Subcutaneous adipose tissue (tissue), 4 donors: ENCODE data around the gene OPCML. TPM values are rescaled to one million over a fixed set of nuclear protein-coding genes. Genes with fewer than 3 reads are reported as not detected.

ENCODE experiments used
- CTCF ChIP-seq: fragments of 450-650 bp; IDR thresholded peaks from one replicate; pipeline ENCODE4 v1.5.1; 2016; ENCODE audit warnings: low read depth, mild to moderate bottlenecking, control low read depth, antibody characterized with exemption, moderate library complexity
- total RNA-seq, 4 donors: library from RNA; depleted of rRNA; stranded (reverse); fragments of >200 nt; gene quantifications; one replicate each; pipeline ENCODE4 v1.1.0, GENCODE V29; 2016

The OPCML gene
- total RNA-seq, 4 donors from 2014 or later, result under 0.01 TPM; not detected in 3

DNA sequence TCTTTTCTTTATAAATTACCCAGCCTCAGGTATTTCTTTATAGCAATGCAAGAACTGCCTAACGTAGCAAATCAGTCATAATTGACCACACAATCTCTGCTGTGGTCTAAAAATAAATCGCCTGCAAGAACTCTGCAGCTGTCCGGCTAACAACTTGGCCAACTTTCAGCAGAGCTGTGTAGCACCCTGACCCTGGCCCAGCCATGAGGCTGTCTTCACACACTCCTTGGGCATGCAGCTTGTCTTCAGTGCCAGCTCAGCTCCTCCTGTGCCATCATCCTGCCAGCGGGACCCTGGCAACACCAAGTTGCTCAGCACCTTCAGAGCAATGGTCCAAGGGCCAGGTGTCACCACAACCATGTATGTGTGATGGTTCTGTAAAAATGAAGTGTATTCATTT, 355.6 kb downstream of the OPCML start:
- no peak for TF ChIP-seq CTCF

DNA sequence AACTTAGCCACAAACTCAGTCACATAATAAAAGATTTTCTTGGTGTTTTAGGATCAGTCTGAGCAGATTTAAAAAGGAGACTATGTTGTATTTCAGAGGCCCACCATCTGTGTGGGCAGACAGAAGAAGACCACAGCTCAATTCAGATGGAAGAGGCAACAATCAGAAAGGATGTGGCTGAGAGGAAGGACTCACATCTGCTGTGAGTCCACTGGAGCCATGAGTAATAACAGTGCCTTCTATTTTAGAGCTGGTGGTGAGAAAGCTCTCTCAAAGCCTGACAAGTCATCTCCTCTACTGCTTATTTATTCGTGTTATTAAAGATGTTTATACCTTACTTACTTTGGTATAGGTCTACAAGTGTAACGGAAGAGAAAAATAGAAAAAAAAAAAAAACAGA, 357.2 kb downstream of the OPCML start:
- no peak for TF ChIP-seq CTCF

- TF ChIP-seq CTCF, result no peak
Observed at GRCh38 chr11:133173810-133174412, 358.4 kb downstream of the OPCML start.

DNA sequence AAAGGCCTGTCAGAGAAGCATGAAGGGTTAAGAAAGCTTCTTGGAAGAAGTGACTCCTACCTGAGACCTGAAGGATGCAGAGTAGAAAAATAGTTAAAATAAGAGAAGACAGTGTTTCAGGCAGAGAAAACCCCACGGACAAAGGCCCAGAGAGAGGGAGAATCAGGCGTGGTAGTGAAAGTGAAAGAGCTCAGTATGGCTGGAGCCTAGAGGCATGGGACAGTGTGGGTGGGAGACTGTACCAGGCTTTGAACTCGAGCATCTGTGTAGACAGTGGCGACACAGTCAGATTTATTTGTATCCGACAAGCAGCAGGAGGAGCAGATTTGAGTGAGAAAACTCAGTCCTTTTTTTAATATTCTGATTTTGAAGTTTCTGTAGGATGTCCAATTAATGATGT, 360.0 kb downstream of the OPCML start:
- TF ChIP-seq CTCF, result no peak

- no peak for TF ChIP-seq CTCF
Observed at GRCh38 chr11:133171374-133171773, 360.9 kb downstream of the OPCML start.

GRCh38 chr11:133168016-133168415, 364.3 kb downstream of the OPCML start:
- no peak for TF ChIP-seq CTCF

DNA sequence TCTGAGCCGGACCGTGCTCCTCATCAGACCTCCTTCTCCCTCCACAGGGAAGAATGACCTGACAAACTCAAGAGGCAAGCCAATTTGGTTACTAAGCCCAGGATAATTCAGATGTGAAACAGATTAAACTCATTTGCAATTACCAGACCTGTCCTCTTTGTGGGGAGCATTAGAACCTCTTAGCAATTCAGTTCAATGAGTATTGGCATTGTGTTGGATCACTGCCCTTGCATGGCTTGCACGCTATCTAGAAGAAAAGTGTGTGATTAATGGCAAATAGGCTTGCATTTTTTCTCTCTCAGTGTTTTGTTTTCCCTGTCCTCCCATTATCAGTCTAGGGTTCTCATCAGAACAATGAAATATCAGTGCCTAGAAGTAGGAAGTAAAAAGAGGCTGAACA, 365.6 kb downstream of the OPCML start:
- no peak for TF ChIP-seq CTCF
